Fibroblast of lung (primary cell): Measurements from ENCODE around the gene UBE2D2. TPM values are rescaled to one million over a fixed set of nuclear protein-coding genes. Genes with fewer than 3 reads are reported as not detected.

Experiments
- DNase-seq, 2 donors: peaks; one replicate each; pipeline versions ENCODE4 v3.0.0 to v3.0.0-alpha.2; 2010; ENCODE audit warnings: low read depth in 2 of 2
- H2AFZ ChIP-seq: 2 replicates; pipeline ENCODE4 v1.5.1; 2012; ENCODE audit warnings: low read length, control low read depth, inconsistent platforms
- H3K27ac ChIP-seq: 2 replicates; pipeline ENCODE4 v1.5.1; 2011; ENCODE audit warnings: low read length, control low read depth; ENCODE audit not compliant: insufficient read depth
- H3K27me3 ChIP-seq: 2 replicates; pipeline ENCODE4 v1.5.1; 2011; ENCODE audit warnings: mild to moderate bottlenecking, low read length; ENCODE audit not compliant: control insufficient read depth, insufficient read depth
- H3K36me3 ChIP-seq: 2 replicates; pipeline ENCODE4 v1.5.1; 2011; ENCODE audit warnings: low read length; ENCODE audit not compliant: control insufficient read depth, insufficient read depth
- H3K4me1 ChIP-seq: 2 replicates; pipeline ENCODE4 v1.5.1; 2011; ENCODE audit warnings: low read length; ENCODE audit not compliant: control insufficient read depth, insufficient read depth; ENCODE audit errors: extremely low read depth
- H3K4me2 ChIP-seq: 2 replicates; pipeline ENCODE4 v1.5.1; 2011; ENCODE audit warnings: low read length, control low read depth; ENCODE audit not compliant: insufficient read depth; ENCODE audit errors: extremely low read depth
- H3K4me3 ChIP-seq, 4 experiments: fragments of 200-600 bp in 1 of 4; sonication (generic) in 1 of 4; replicated peaks in 1 of 4; 2 replicates each; pipeline ENCODE4 v1.5.1; 2011 to 2016; ENCODE audit warnings: low read length in 4 of 4, low read depth in 3 of 4, mild to moderate bottlenecking in 3 of 4, control low read depth in 2 of 4, inconsistent platforms in 1 of 4, mixed read lengths in 1 of 4; ENCODE audit not compliant: insufficient read depth in 1 of 4; ENCODE audit errors: control extremely low read depth in 1 of 4
- H3K79me2 ChIP-seq: 2 replicates; pipeline ENCODE4 v1.5.1; 2012; ENCODE audit warnings: mild to moderate bottlenecking, low read length, inconsistent platforms; ENCODE audit not compliant: control insufficient read depth, insufficient read depth
- H3K9ac ChIP-seq: 2 replicates; pipeline ENCODE4 v1.5.1; 2011; ENCODE audit warnings: mild to moderate bottlenecking, low read length, control low read depth; ENCODE audit not compliant: insufficient read depth
- H3K9me3 ChIP-seq: 2 replicates; pipeline ENCODE4 v1.5.1; 2012; ENCODE audit warnings: low read depth, low read length; ENCODE audit not compliant: control insufficient read depth, insufficient read depth
- H4K20me1 ChIP-seq: 2 replicates; pipeline ENCODE4 v1.5.1; 2011; ENCODE audit warnings: low read length; ENCODE audit not compliant: control insufficient read depth, insufficient read depth; ENCODE audit errors: extremely low read depth
- CTCF ChIP-seq, 2 donors: IDR thresholded peaks in 1 of 2; conservative IDR thresholded peaks in 1 of 2; 1 replicate in 1 of 2; 2 replicates in 1 of 2; pipeline ENCODE4 v1.5.1; 2011 to 2012; ENCODE audit warnings: low read length in 2 of 2, control low read depth in 1 of 2, inconsistent platforms in 1 of 2, low read depth in 1 of 2, mild to moderate bottlenecking in 1 of 2
- EZH2 ChIP-seq: IDR thresholded peaks from 2 replicates; pipeline ENCODE4 v1.5.1; 2012; ENCODE audit warnings: low read length, control low read depth, mild to moderate bottlenecking; ENCODE audit errors: missing control alignments
- polyA plus RNA-seq, 2 donors: library from polyadenylated mRNA; depleted of rRNA in 1 of 2; stranded (reverse) in 1 of 2; unstranded in 1 of 2; fragments of >200 nt; gene quantifications; 2 replicates each; pipeline ENCODE4 v1.2.1, GENCODE V29; 2011 to 2012; ENCODE audit warnings: missing spikeins in 1 of 2
- total RNA-seq: library from RNA; depleted of rRNA; stranded (reverse); fragments of >200 nt; gene quantifications from 2 replicates; pipeline ENCODE4 v1.2.1, GENCODE V29; 2014

The UBE2D2 gene
- total and polyA plus RNA-seq, 2 donors (not counting 1 experiment from before 2014, with no cell fraction given) = 56.5 to 62.9 TPM

GRCh38 chr5:139552893-139553575, 8.1 kb upstream of the UBE2D2 start:
- H3K27ac ChIP-seq = no peak overlapping the region
- no peaks in the 10 kb centered on the region for H3K79me2 ChIP-seq
- no peak overlapping the region for H3K9ac ChIP-seq
- no peak overlapping the region for H3K4me2 ChIP-seq
- no peak overlapping the region for H2AFZ ChIP-seq
- DNase-seq = no peak
- no peaks in the 10 kb centered on the region for H3K9me3 ChIP-seq
- H3K27me3 ChIP-seq = no peaks in the 10 kb centered on the region
- no peaks in the 10 kb centered on the region for H4K20me1 ChIP-seq
- H3K4me3 ChIP-seq = no peak overlapping the region
- H3K36me3 ChIP-seq = no peaks in the 10 kb centered on the region
- H3K4me1 ChIP-seq = no peaks in the 10 kb centered on the region
- TF ChIP-seq CTCF (conservative IDR thresholded peaks at IDR 0.05 in 1 of 2, IDR thresholded peaks at IDR 0.05 in 1 of 2; ENCODE audit: low read depth in 1 of 2, low read length in 2 of 2) (no peak), EZH2 (no peak)

- H3K9me3 ChIP-seq = no peaks in the 10 kb centered on the region
- no peaks in the 10 kb centered on the region for H3K27me3 ChIP-seq
- H4K20me1 ChIP-seq = no peaks in the 10 kb centered on the region
- DNase-seq = no peak
- no peak overlapping the region for H3K4me2 ChIP-seq
- H3K79me2 ChIP-seq = no peaks in the 10 kb centered on the region
- no peaks in the 10 kb centered on the region for H3K36me3 ChIP-seq
- H3K4me1 ChIP-seq = no peaks in the 10 kb centered on the region
- H3K27ac ChIP-seq = no peak overlapping the region
- TF ChIP-seq EZH2 = no peak
- no peak for TF ChIP-seq CTCF (conservative IDR thresholded peaks at IDR 0.05 in 1 of 2, IDR thresholded peaks at IDR 0.05 in 1 of 2; ENCODE audit: low read depth in 1 of 2, low read length in 2 of 2)
- no peak overlapping the region for H3K4me3 ChIP-seq
- no peak overlapping the region for H2AFZ ChIP-seq
- H3K9ac ChIP-seq = no peak overlapping the region
These were observed 6.9 kb upstream of the UBE2D2 start for GRCh38 chr5:139554264-139554663.

GRCh38 chr5:139557811-139558210, 3.3 kb upstream of the UBE2D2 start:
- Histone ChIP-seq H3K27me3 (no peaks in the 10 kb centered on the region), H4K20me1 (no peaks in the 10 kb centered on the region), H3K9me3 (no peaks in the 10 kb centered on the region), H3K4me2 (no peak overlapping the region), H3K4me3 (no peak overlapping the region), H2AFZ (no peak overlapping the region), H3K27ac (no peak overlapping the region), H3K79me2 (peaks cover 14% of the 10 kb centered on the region), H3K36me3 (no peaks in the 10 kb centered on the region), H3K4me1 (peaks cover under 1% of the 10 kb centered on the region), H3K9ac (no peak overlapping the region)
- TF ChIP-seq EZH2 (no peak), CTCF (conservative IDR thresholded peaks at IDR 0.05 in 1 of 2, IDR thresholded peaks at IDR 0.05 in 1 of 2; ENCODE audit: low read depth in 1 of 2, low read length in 2 of 2) (no peak)
- no peak for DNase-seq
